ENCODE results near the gene SLC7A7.

The SLC7A7 gene

DNA sequence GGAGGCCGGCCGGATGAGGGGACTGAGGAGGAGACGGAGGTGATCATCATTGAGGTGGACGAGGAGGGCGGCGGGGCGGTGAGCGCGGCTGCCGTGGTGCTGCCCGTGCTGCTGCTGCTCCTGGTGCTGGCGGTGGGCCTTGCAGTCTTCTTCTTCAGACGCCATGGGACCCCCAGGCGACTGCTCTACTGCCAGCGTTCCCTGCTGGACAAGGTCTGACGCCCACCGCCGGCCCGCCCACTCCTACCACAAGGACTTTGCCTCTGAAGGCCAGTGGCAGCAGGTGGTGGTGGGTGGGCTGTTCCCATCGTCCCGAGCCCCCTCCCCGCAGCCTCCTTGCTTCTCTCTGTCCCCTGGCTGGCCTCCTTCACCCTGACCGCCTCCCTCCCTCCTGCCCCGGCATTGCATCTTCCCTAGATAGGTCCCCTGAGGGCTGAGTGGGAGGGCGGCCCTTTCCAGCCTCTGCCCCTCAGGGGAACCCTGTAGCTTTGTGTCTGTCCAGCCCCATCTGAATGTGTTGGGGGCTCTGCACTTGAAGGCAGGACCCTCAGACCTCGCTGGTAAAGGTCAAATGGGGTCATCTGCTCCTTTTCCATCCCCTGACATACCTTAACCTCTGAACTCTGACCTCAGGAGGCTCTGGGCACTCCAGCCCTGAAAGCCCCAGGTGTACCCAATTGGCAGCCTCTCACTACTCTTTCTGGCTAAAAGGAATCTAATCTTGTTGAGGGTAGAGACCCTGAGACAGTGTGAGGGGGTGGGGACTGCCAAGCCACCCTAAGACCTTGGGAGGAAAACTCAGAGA lies 30.8 kb upstream of the SLC7A7 start:
- Histone ChIP-seq H4K20me1 (peaks cover 0 to 64% (median 0%) of the 10 kb centered on the region in 11 experiments; a peak in 6 of 22 replicates), H3K4me2 (peak overlapping the region; percentile 28 to 75 (median 57)), H3K9ac (peak overlapping the region in 3 of 11 experiments; percentile 53 to 71 (median 64); a peak in 5 of 22 replicates), H3K4me1 (peaks cover 42 to 97% (median 53%) of the 10 kb centered on the region in 10 experiments), H3K9me3 (replicated peaks in 1 of 11) (no peaks in the 10 kb centered on the region), H3K27ac (peak overlapping the region in 7 of 11 experiments; percentile 23 to 69 (median 57); a peak in 11 of 22 replicates), H3K4me3 (no peak overlapping the region; a peak in 1 of 20 replicates), H3K36me3 (peaks cover 0 to 67% (median 0%) of the 10 kb centered on the region in 11 experiments; a peak in 8 of 22 replicates), H3K27me3 (no peaks in the 10 kb centered on the region; a peak in 2 of 22 replicates)
- no peak for TF ChIP-seq Cebpa-rat (IDR thresholded peaks at IDR 0.05)

GRCh38 chr14:22845103-22845394 lies 29.8 kb upstream of the SLC7A7 start:
- peaks cover 0 to 73% (median 0%) of the 10 kb centered on the region in 11 experiments; a peak in 6 of 22 replicates for H4K20me1 ChIP-seq
- no peaks in the 10 kb centered on the region for H3K9me3 ChIP-seq (replicated peaks in 1 of 11)
- H3K27me3 ChIP-seq: peaks cover 0 to 2% (median 0%) of the 10 kb centered on the region in 11 experiments; a peak in 2 of 22 replicates
- H3K27ac ChIP-seq: no peak overlapping the region
- peak overlapping the region in 1 of 11 experiments; percentile 64; a peak in 2 of 22 replicates for H3K9ac ChIP-seq
- H3K4me1 ChIP-seq: peaks cover 36 to 97% (median 46%) of the 10 kb centered on the region in 10 experiments
- H3K36me3 ChIP-seq: peaks cover 0 to 75% (median 0%) of the 10 kb centered on the region in 11 experiments; a peak in 8 of 22 replicates
- peak overlapping the region in 3 of 11 experiments; percentile 72 to 75 (median 72); a peak in 5 of 22 replicates for H3K4me2 ChIP-seq
- no peak for TF ChIP-seq Cebpa-rat (IDR thresholded peaks at IDR 0.05)
- no peak overlapping the region for H3K4me3 ChIP-seq

DNA sequence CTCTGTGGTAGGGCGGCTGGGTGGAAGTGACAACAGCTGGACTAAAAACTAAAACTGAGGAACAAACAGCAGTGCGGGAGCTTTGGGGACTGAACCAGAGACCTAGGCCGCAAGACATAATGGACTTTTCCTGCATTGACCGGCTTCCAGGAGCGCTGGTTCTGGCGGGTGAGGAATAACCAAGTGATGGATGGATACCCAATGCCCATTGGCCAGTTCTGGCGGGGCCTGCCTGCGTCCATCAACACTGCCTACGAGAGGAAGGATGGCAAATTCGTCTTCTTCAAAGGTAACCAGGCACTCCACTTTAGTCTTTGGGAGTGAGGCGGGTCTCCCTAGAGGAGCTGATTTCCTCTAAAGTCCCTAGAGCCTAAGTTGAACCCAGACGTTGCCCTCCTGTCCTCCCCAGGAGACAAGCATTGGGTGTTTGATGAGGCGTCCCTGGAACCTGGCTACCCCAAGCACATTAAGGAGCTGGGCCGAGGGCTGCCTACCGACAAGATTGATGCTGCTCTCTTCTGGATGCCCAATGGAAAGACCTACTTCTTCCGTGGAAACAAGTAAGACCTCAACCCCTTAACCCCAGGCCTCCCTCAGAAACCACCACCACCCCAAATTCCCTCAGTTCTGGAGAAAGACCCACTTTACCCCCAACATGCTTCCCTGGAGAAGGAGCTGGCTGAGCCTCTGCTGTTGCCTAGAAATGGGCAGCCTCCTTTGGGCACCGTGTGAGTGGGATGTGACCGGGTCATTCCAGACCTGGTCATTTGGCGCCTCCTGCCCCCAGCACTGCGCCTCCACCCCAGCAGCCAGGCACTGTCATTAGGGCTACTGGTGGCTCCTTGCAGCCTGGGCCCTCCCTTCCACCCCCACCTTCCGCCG lies 29.2 kb upstream of the SLC7A7 start:
- peaks cover 0 to 8% (median 3%) of the 10 kb centered on the region in 11 experiments; a peak in 15 of 22 replicates for H3K27me3 ChIP-seq
- H3K4me1 ChIP-seq: peaks cover 33 to 97% (median 46%) of the 10 kb centered on the region in 10 experiments
- no peak for TF ChIP-seq Cebpa-rat (IDR thresholded peaks at IDR 0.05)
- H4K20me1 ChIP-seq: peaks cover 0 to 79% (median 0%) of the 10 kb centered on the region in 11 experiments; a peak in 6 of 22 replicates
- peak overlapping the region in 2 of 11 experiments; percentile 22 to 40; a peak in 2 of 22 replicates for H3K9ac ChIP-seq
- H3K4me2 ChIP-seq: peak overlapping the region in 8 of 11 experiments; percentile 3 to 72 (median 41); a peak in 13 of 22 replicates
- no peaks in the 10 kb centered on the region for H3K9me3 ChIP-seq (replicated peaks in 1 of 11)
- no peak overlapping the region for H3K27ac ChIP-seq
- H3K4me3 ChIP-seq: no peak overlapping the region
- peaks cover 0 to 80% (median 0%) of the 10 kb centered on the region in 11 experiments; a peak in 8 of 22 replicates for H3K36me3 ChIP-seq

- H3K36me3 ChIP-seq: peaks cover 0 to 83% (median 0%) of the 10 kb centered on the region in 11 experiments; a peak in 8 of 22 replicates
Observed at GRCh38 chr14:22843123-22843925, 28.1 kb upstream of the SLC7A7 start.

GRCh38 chr14:22842211-22843122 lies 27.2 kb upstream of the SLC7A7 start:
- Histone ChIP-seq H3K4me2 (peak overlapping the region in 5 of 11 experiments; percentile 21 to 98 (median 36); a peak in 7 of 22 replicates), H3K36me3 (peaks cover 0 to 83% (median 0%) of the 10 kb centered on the region in 11 experiments; a peak in 8 of 22 replicates), H3K4me3 (no peak overlapping the region), H3K9me3 (replicated peaks in 1 of 11) (no peaks in the 10 kb centered on the region), H3K27ac (no peak overlapping the region), H3K9ac (no peak overlapping the region; a peak in 2 of 22 replicates), H3K27me3 (peaks cover 0 to 28% (median 23%) of the 10 kb centered on the region in 11 experiments; a peak in 19 of 22 replicates), H4K20me1 (peaks cover 0 to 86% (median 1%) of the 10 kb centered on the region in 11 experiments; a peak in 8 of 22 replicates), H3K4me1 (peaks cover 33 to 92% (median 46%) of the 10 kb centered on the region in 10 experiments)
- no peak for TF ChIP-seq Cebpa-rat (IDR thresholded peaks at IDR 0.05)

More at GRCh38 chr14:22843123-22843925, 28.1 kb upstream of the SLC7A7 start:
- H4K20me1 ChIP-seq: peaks cover 0 to 90% (median 0%) of the 10 kb centered on the region in 11 experiments; a peak in 6 of 22 replicates
- H3K27ac ChIP-seq: no peak overlapping the region
- TF ChIP-seq Cebpa-rat (IDR thresholded peaks at IDR 0.05): no peak
- H3K27me3 ChIP-seq: peaks cover 0 to 19% (median 14%) of the 10 kb centered on the region in 11 experiments; a peak in 18 of 22 replicates
- 0 out of 22 replicates have a peak overlapping the region, but pooled peaks of 2 of the 11 experiments have one; percentile 1 to 2 for H3K9ac ChIP-seq
- no peak overlapping the region for H3K4me3 ChIP-seq
- H3K4me1 ChIP-seq: peaks cover 33 to 96% (median 46%) of the 10 kb centered on the region in 10 experiments
- H3K4me2 ChIP-seq: peak overlapping the region in 5 of 11 experiments; percentile 21 to 98 (median 36); a peak in 6 of 22 replicates
- no peaks in the 10 kb centered on the region for H3K9me3 ChIP-seq (replicated peaks in 1 of 11)

DNA sequence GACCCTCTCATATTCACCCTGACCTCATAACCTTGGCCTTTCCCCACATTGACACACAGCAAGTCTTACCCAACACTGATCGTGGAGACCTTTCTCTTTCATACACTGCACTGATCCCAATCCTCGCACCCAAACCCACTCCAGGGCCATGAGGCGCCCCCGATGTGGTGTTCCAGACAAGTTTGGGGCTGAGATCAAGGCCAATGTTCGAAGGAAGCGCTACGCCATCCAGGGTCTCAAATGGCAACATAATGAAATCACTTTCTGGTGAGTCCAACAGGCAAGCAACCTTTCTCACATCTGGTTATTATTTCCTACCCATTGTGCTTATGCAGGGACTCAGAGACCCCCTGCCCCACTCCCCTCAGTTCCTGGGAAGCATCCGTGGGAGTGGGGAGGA lies 26.5 kb upstream of the SLC7A7 start:
- H3K4me2 ChIP-seq: peak overlapping the region in 3 of 11 experiments; percentile 36 to 98 (median 45); a peak in 5 of 22 replicates
- H3K4me1 ChIP-seq: peaks cover 40 to 88% (median 49%) of the 10 kb centered on the region in 10 experiments
- H3K36me3 ChIP-seq: peaks cover 0 to 80% (median 0%) of the 10 kb centered on the region in 11 experiments; a peak in 8 of 22 replicates
- H3K27me3 ChIP-seq: peaks cover 0 to 35% (median 30%) of the 10 kb centered on the region in 11 experiments; a peak in 19 of 22 replicates
- TF ChIP-seq Cebpa-rat (IDR thresholded peaks at IDR 0.05): no peak
- peak overlapping the region in 1 of 11 experiments; percentile 39; a peak in 2 of 22 replicates for H3K9ac ChIP-seq
- peaks cover 0 to 84% (median 5%) of the 10 kb centered on the region in 11 experiments; a peak in 8 of 22 replicates for H4K20me1 ChIP-seq
- H3K4me3 ChIP-seq: no peak overlapping the region
- H3K27ac ChIP-seq: no peak overlapping the region
- H3K9me3 ChIP-seq (replicated peaks in 1 of 11): no peaks in the 10 kb centered on the region

All from BLaER1 treated with 17β-estradiol and CSF1 and Interleukin-3, amounts not matched to agents 10 nM and 100 nM (cell line).